Smooth muscle cell (in vitro differentiated cells): ENCODE measurements around the gene TENM3. TPM values are rescaled to one million over a fixed set of nuclear protein-coding genes. Genes with fewer than 3 reads are reported as not detected.
A peak's percentile ranks its signal among the peaks of the same experiment; 100 is the strongest.

Experiments
- DNase-seq: peaks from one replicate; lab custom pipeline; 2025; ENCODE audit not compliant: unreplicated experiment; lab: John Stamatoyannopoulos, UW
- H2AFZ ChIP-seq: fragments of 200-600 bp; sonication (generic); 2 replicates; pipeline ENCODE4 v1.6.0; 2016; ENCODE audit warnings: antibody characterized with exemption, low read depth, mild to moderate bottlenecking
- H3F3A ChIP-seq: fragments of 200-600 bp; sonication (generic); 2 replicates; pipeline ENCODE4 v1.6.0; 2017; ENCODE audit warnings: antibody characterized with exemption, low read depth
- H3K27ac ChIP-seq: fragments of 200-600 bp; sonication (generic); 2 replicates; pipeline ENCODE4 v1.5.1; 2016; ENCODE audit warnings: low read depth, mild to moderate bottlenecking
- H3K27me3 ChIP-seq: fragments of 200-600 bp; sonication (generic); 2 replicates; pipeline ENCODE4 v1.6.1; 2016; ENCODE audit warnings: low read depth, mild to moderate bottlenecking
- H3K36me3 ChIP-seq: fragments of 200-600 bp; sonication (generic); 2 replicates; pipeline ENCODE4 v1.5.1; 2016; ENCODE audit warnings: low read depth
- H3K4me1 ChIP-seq: fragments of 200-600 bp; sonication (generic); 2 replicates; pipeline ENCODE4 v1.5.1; 2016; ENCODE audit warnings: low read depth
- H3K4me2 ChIP-seq: fragments of 200-600 bp; sonication (generic); 2 replicates; pipeline ENCODE4 v1.6.0; 2016; ENCODE audit warnings: mild to moderate bottlenecking
- H3K4me3 ChIP-seq: fragments of 200-600 bp; sonication (generic); 2 replicates; pipeline ENCODE4 v1.5.1; 2016; ENCODE audit warnings: mild to moderate bottlenecking
- H3K79me2 ChIP-seq: fragments of 200-600 bp; sonication (generic); 2 replicates; pipeline ENCODE4 v1.6.0; 2016; ENCODE audit warnings: low read depth, mild to moderate bottlenecking
- H3K9ac ChIP-seq: fragments of 200-600 bp; sonication (generic); 2 replicates; pipeline ENCODE4 v1.6.0; 2016; ENCODE audit warnings: low read depth
- H3K9me3 ChIP-seq: fragments of 200-600 bp; sonication (generic); replicated peaks from 2 replicates; pipeline ENCODE4 v1.5.1; 2016; ENCODE audit warnings: low read depth
- H4K20me1 ChIP-seq: fragments of 200-600 bp; sonication (generic); 2 replicates; pipeline ENCODE4 v1.6.0; 2016; ENCODE audit warnings: low read depth
- CTCF ChIP-seq: fragments of 200-600 bp; sonication (generic); IDR thresholded peaks from 2 replicates; pipeline ENCODE4 v1.5.1; 2017; ENCODE audit warnings: borderline replicate concordance, mild to moderate bottlenecking, antibody characterized with exemption; ENCODE audit not compliant: insufficient read depth, poor library complexity, severe bottlenecking
- WGBS: methylation state at CpG from one replicate; pipeline ENCODE4 v1.1.7; 2016; ENCODE audit warnings: low lambda C conversion rate; 5-methylcytosine and 5-hydroxymethylcytosine counted together
- polyA plus RNA-seq: library from polyadenylated mRNA; unstranded; fragments of >200 nt; fragmentation: Nextera tagmentation; extraction: Ambion mirVana; gene quantifications from 2 replicates; pipeline ENCODE4 v1.2.1, GENCODE V29; 2016
- total RNA-seq: library from RNA; depleted of rRNA; stranded (reverse); fragments of >200 nt; gene quantifications from 2 replicates; pipeline ENCODE4 v1.2.3, GENCODE V29; 2014

Gene TENM3
- total and polyA plus RNA-seq, 2 experiments from 2014 or later: 46.9 to 295 TPM

- H3K27ac ChIP-seq: peak overlapping the region; percentile 43
- WGBS: 56% methylated on average over 2 of the region's 2 CpGs
- peaks cover 32% of the 10 kb centered on the region for H3K36me3 ChIP-seq
- no peak for DNase-seq
- no peak overlapping the region for H3K4me3 ChIP-seq
- no peak overlapping the region for H2AFZ ChIP-seq
- no peak for TF ChIP-seq CTCF
- peaks cover 7% of the 10 kb centered on the region for H3K9me3 ChIP-seq
- no peaks in the 10 kb centered on the region for H4K20me1 ChIP-seq
- no peaks in the 10 kb centered on the region for H3K27me3 ChIP-seq
- no peak overlapping the region for H3K4me2 ChIP-seq
- peaks cover 4% of the 10 kb centered on the region for H3F3A ChIP-seq
- H3K79me2 ChIP-seq: peaks cover 3% of the 10 kb centered on the region
- no peak overlapping the region for H3K9ac ChIP-seq
- peaks cover 14% of the 10 kb centered on the region for H3K4me1 ChIP-seq
These were observed 505.7 kb downstream of the TENM3 start for GRCh38 chr4:182748949-182749348.

GRCh38 chr4:182749667-182750167 lies 506.5 kb downstream of the TENM3 start:
- Histone ChIP-seq H3K36me3 (peaks cover 35% of the 10 kb centered on the region), H2AFZ (no peak overlapping the region), H3K4me2 (no peak overlapping the region), H3K4me1 (peaks cover 14% of the 10 kb centered on the region), H4K20me1 (no peaks in the 10 kb centered on the region), H3K4me3 (no peak overlapping the region), H3F3A (peaks cover 4% of the 10 kb centered on the region), H3K27me3 (no peaks in the 10 kb centered on the region), H3K9me3 (peaks cover 7% of the 10 kb centered on the region), H3K9ac (no peak overlapping the region), H3K27ac (peak overlapping the region; percentile 43), H3K79me2 (peaks cover 3% of the 10 kb centered on the region)
- no peak for DNase-seq
- no peak for TF ChIP-seq CTCF
- WGBS: 100% methylated on average over 1 of the region's 1 CpG

GRCh38 chr4:182752158-182752910 lies 509.1 kb downstream of the TENM3 start:
- 81% methylated on average over 2 of the region's 2 CpGs for WGBS
- Histone ChIP-seq H3K4me1 (peaks cover 14% of the 10 kb centered on the region), H3K79me2 (peaks cover 3% of the 10 kb centered on the region), H2AFZ (no peak overlapping the region), H3K36me3 (peaks cover 20% of the 10 kb centered on the region), H3K4me2 (peak overlapping the region; percentile 69), H3F3A (peaks cover 4% of the 10 kb centered on the region), H4K20me1 (peaks cover 4% of the 10 kb centered on the region), H3K9me3 (no peaks in the 10 kb centered on the region), H3K27me3 (no peaks in the 10 kb centered on the region), H3K27ac (peak overlapping the region; percentile 94), H3K9ac (peak overlapping the region; percentile 70), H3K4me3 (no peak overlapping the region)
- no peak for DNase-seq
- no peak for TF ChIP-seq CTCF
